ENCODE results near the gene PSMB7. TPM values are rescaled to one million over a fixed set of nuclear protein-coding genes. Genes with fewer than 3 reads are reported as not detected.

PSMB7 gene
- total and polyA plus RNA-seq, 2 of the 13 experiments (the other 11 are each of a cell fraction or from before 2014, with no cell fraction given) = 259 to 291 TPM

GRCh38 chr9:124373386-124373785 is 41.9 kb downstream of the PSMB7 start:
- Histone ChIP-seq H2AFZ (ENCODE audit: low read length) (no peak overlapping the region), H3K4me2 (ENCODE audit: low read depth, low read length) (no peak overlapping the region), H3K27me3 (ENCODE audit: control insufficient read depth in 1 of 2, insufficient read depth in 2 of 2, low read length in 2 of 2) (no peaks in the 10 kb centered on the region), H3K79me2 (ENCODE audit: insufficient read depth, low read length) (peaks cover 71% of the 10 kb centered on the region), H4K20me1 (ENCODE audit: insufficient read depth, low read length) (peaks cover 3% of the 10 kb centered on the region; the same call in 1 of the 2 replicates), H3K9me3 (ENCODE audit: low read length) (no peaks in the 10 kb centered on the region), H3K4me1 (ENCODE audit: insufficient read depth, low read length) (peaks cover 37% of the 10 kb centered on the region), H3K9ac (ENCODE audit: insufficient read depth, low read depth, low read length) (no peak overlapping the region), H3K4me3 (replicated peaks in 1 of 3; ENCODE audit: insufficient read depth in 1 of 3, low read depth in 2 of 3, low read length in 3 of 3) (no peak overlapping the region), H3K27ac (ENCODE audit: extremely low read length, insufficient read depth, low read length) (no peak overlapping the region), H3K36me3 (replicated peaks in 1 of 2; ENCODE audit: control insufficient read depth in 1 of 2, insufficient read depth in 2 of 2, low read length in 2 of 2) (peaks cover 6 to 20% of the 10 kb centered on the region in 2 experiments)
- CTCF ChIA-PET (ENCODE audit: low intra/inter-chr PET ratio, low total read pairs) = no interaction called here
- no peak for ATAC-seq
- 95% methylated on average over 4 of the region's 4 CpGs for WGBS (ENCODE audit: low lambda C conversion rate)
- intact Hi-C loops (cut with micrococcal nuclease; ENCODE audit: unreplicated experiment) = no loop called here
- no TSS peak for BruUV-seq (replicated peaks)
- no peak for DNase-seq (ENCODE audit: low spot score)
- TF ChIP-seq KAT8 (CRISPR knock-in tag; IDR thresholded peaks at IDR 0.05) = no peak
- no peak for TF ChIP-seq YY1 (IDR thresholded peaks at IDR 0.05; ENCODE audit: insufficient read depth, insufficient replicate concordance, low read depth, low read length)
- TF ChIP-seq STAT5B (CRISPR knock-in tag; IDR thresholded peaks at IDR 0.05) = no peak
- no peak for TF ChIP-seq TOE1 (CRISPR knock-in tag; IDR thresholded peaks at IDR 0.05)
- no peak for TF ChIP-seq ZNF556 (CRISPR knock-in tag; IDR thresholded peaks at IDR 0.05; ENCODE audit: borderline replicate concordance)
- TF ChIP-seq REXO4 (CRISPR knock-in tag; IDR thresholded peaks at IDR 0.05; ENCODE audit: borderline replicate concordance) = no peak
- no peak for TF ChIP-seq ZBTB38 (CRISPR knock-in tag; IDR thresholded peaks at IDR 0.05)
- no peak for TF ChIP-seq KDM3A (CRISPR knock-in tag; IDR thresholded peaks at IDR 0.05; ENCODE audit: low read depth)
- TF ChIP-seq ARHGAP35 (CRISPR knock-in tag; IDR thresholded peaks at IDR 0.05; ENCODE audit: borderline replicate concordance) = no peak
- no peak for TF ChIP-seq ZNF296 (CRISPR knock-in tag; conservative IDR thresholded peaks at IDR 0.05)
- TF ChIP-seq RNF219 (CRISPR knock-in tag; IDR thresholded peaks at IDR 0.05) = no peak
- TF ChIP-seq, protein P1, sequence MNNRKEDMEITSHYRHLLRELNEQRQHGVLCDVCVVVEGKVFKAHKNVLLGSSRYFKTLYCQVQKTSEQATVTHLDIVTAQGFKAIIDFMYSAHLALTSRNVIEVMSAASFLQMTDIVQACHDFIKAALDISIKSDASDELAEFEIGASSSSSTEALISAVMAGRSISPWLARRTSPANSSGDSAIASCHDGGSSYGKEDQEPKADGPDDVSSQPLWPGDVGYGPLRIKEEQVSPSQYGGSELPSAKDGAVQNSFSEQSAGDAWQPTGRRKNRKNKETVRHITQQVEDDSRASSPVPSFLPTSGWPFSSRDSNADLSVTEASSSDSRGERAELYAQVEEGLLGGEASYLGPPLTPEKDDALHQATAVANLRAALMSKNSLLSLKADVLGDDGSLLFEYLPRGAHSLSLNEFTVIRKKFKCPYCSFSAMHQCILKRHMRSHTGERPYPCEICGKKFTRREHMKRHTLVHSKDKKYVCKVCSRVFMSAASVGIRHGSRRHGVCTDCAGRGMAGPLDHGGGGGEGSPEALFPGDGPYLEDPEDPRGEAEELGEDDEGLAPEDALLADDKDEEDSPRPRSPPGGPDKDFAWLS (CRISPR knock-in tag; IDR thresholded peaks at IDR 0.05; ENCODE audit: borderline replicate concordance) = no peak
- TF ChIP-seq POLR2AphosphoS2 (IDR thresholded peaks at IDR 0.05; ENCODE audit: low read depth, low read length) = no peak
- no peak for TF ChIP-seq RAD51 (IDR thresholded peaks at IDR 0.05; ENCODE audit: borderline replicate concordance)
- TF ChIP-seq, protein P2, sequence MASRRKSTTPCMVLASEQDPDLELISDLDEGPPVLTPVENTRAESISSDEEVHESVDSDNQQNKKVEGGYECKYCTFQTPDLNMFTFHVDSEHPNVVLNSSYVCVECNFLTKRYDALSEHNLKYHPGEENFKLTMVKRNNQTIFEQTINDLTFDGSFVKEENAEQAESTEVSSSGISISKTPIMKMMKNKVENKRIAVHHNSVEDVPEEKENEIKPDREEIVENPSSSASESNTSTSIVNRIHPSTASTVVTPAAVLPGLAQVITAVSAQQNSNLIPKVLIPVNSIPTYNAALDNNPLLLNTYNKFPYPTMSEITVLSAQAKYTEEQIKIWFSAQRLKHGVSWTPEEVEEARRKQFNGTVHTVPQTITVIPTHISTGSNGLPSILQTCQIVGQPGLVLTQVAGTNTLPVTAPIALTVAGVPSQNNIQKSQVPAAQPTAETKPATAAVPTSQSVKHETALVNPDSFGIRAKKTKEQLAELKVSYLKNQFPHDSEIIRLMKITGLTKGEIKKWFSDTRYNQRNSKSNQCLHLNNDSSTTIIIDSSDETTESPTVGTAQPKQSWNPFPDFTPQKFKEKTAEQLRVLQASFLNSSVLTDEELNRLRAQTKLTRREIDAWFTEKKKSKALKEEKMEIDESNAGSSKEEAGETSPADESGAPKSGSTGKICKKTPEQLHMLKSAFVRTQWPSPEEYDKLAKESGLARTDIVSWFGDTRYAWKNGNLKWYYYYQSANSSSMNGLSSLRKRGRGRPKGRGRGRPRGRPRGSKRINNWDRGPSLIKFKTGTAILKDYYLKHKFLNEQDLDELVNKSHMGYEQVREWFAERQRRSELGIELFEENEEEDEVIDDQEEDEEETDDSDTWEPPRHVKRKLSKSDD (CRISPR knock-in tag; IDR thresholded peaks at IDR 0.05; ENCODE audit: low read depth) = no peak
- TF ChIP-seq, protein P3, sequence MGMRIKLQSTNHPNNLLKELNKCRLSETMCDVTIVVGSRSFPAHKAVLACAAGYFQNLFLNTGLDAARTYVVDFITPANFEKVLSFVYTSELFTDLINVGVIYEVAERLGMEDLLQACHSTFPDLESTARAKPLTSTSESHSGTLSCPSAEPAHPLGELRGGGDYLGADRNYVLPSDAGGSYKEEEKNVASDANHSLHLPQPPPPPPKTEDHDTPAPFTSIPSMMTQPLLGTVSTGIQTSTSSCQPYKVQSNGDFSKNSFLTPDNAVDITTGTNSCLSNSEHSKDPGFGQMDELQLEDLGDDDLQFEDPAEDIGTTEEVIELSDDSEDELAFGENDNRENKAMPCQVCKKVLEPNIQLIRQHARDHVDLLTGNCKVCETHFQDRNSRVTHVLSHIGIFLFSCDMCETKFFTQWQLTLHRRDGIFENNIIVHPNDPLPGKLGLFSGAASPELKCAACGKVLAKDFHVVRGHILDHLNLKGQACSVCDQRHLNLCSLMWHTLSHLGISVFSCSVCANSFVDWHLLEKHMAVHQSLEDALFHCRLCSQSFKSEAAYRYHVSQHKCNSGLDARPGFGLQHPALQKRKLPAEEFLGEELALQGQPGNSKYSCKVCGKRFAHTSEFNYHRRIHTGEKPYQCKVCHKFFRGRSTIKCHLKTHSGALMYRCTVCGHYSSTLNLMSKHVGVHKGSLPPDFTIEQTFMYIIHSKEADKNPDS (CRISPR knock-in tag; IDR thresholded peaks at IDR 0.05) = no peak
- TF ChIP-seq FOXK2 (IDR thresholded peaks at IDR 0.05) = no peak
- TF ChIP-seq ZFYVE20 (CRISPR knock-in tag; IDR thresholded peaks at IDR 0.05; ENCODE audit: borderline replicate concordance, low read depth) = no peak
- POLR2A ChIA-PET = no interaction called here
- FAIRE-seq = no peak
- in situ Hi-C loops (cut with HindIII; ENCODE audit: extremely low pct_ligation_motif_present, low pct_unique_long_range_greater_than_20kb) = no loop called here
